DLD1 (cell line): ENCODE measurements around the gene PDLIM5.
"Not testable (repeated sequence)": the region's sequence is repeated elsewhere in the genome, so short reads cannot be mapped to it uniquely, and the experiment has no call there.

Source experiments
- in situ Hi-C: cut with HindIII; loops from 2 replicates; pipeline ENCODE4 v1.10.0; 2017; ENCODE audit warnings: low sequenced_read_pairs

PDLIM5 gene

GRCh38 chr4:94636004-94636403, 184.3 kb downstream of the PDLIM5 start:
- in situ Hi-C loops: no loop called here

GRCh38 chr4:94639298-94639697, 187.6 kb downstream of the PDLIM5 start:
- in situ Hi-C loops: no loop called here

- in situ Hi-C loops: no loop called here
Observed at GRCh38 chr4:94640151-94640550, 188.4 kb downstream of the PDLIM5 start.

DNA sequence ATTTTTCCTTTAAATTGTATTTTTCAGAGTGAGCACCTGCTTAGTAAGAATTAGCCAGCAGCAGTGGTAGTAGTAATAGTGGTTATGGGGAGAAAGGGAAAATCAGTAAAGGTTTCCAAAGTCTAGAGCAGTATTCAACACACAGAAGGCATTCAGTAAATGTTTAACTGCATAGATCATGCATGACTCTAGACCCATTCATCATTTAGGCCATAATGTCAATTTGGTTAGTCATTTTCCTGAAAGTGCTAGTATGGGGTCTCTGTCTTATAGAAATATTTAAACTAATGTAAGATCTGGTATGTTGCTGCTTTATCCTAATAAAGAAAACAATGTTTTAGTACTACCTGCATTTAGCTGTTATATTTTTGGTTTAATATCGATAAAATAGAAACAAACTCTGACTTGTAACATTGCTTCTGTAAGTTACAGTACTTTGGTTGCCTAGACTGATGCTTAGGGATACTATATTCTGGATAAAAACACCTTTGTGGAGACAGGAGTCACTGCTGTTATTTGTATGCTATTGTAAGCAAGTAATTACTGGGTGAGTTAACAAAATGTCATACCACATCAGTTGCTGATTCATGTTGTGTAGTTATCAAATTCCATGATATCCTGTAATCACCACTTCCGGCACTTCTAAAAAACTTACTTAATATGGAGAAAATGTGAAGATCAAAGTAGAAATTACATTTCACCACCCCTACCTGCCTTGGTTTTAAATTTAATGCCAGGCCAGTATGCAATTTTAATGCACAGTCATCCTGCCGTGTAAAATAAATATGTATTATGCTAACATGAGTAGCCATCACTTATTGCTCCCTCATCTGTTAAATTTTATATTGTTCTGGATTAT, 190.2 kb downstream of the PDLIM5 start:
- in situ Hi-C loops: no loop called here

DNA sequence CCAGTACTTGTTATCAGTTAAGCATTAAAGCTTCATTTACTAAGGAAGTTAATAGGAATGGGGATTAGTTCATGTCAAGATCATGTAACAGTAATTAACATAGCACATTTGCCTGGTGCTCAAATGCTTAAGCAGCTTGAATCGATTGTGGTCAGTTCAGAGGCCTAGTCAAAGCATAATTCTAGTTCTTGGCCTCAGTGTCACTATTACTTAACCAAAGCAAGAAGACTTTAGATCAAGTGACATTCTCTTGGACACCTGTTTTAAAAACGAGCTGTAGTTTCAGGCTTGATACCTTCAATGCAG, 190.8 kb downstream of the PDLIM5 start:
- in situ Hi-C loops: no loop called here

DNA sequence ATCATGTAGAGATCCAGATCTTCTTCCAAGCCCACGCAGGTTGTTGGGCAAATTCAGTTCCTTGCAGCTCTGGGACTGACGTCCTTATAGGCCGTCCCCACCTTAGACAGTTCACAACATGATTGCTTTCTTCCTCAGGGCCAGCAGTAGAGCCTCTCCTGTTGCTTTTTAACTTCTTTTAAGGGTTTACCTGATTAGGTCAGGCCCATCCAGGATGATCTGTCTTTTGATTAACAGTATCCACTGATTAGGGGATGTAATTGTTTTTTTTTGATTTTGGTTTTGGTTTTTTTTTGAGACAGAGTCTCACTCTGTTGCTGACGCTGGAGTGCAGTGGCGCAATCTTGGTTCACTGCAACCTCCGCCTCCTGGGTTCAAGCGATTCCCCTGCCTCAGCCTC, 197.0 kb downstream of the PDLIM5 start:
- in situ Hi-C loops: no loop called here

- in situ Hi-C loops: no loop called here
Observed at GRCh38 chr4:94649381-94650133, 197.8 kb downstream of the PDLIM5 start.

- in situ Hi-C loops: no loop called here
Observed at GRCh38 chr4:94650134-94650495, 198.4 kb downstream of the PDLIM5 start.

- in situ Hi-C loops: no loop called here
Observed at GRCh38 chr4:94650690-94651089, 198.9 kb downstream of the PDLIM5 start.

DNA sequence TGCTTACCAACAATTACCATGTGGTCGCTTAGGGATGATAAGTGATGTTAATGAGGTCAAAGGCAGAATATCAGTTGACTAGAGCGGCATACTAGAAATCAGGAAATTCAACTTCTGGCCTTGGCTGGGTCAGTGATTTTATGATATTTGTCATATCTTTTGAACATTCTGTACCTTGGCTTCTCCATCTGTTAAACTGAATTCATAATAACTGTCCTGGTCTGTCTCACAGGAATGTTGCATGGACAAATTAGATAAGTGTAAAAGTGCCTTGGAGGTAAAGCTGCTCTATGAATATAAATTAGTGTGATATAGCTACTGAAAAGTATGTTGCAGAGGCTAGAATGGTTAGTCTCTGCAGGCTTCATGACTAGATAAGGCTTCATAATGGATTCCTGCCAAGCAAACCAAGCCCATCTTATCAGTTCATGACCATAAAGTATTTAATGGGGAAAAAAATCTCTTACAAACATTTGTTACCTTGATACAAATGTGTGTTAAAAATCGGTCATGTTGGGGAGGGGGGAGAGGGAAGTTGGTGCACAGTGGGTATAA, 201.4 kb downstream of the PDLIM5 start:
- in situ Hi-C loops: no loop called here

- in situ Hi-C loops: no loop called here
Observed at GRCh38 chr4:94653984-94654609, 202.4 kb downstream of the PDLIM5 start.

- in situ Hi-C loops: no loop called here
Observed at GRCh38 chr4:94654714-94655113, 203.0 kb downstream of the PDLIM5 start.

GRCh38 chr4:94660614-94661013, 208.9 kb downstream of the PDLIM5 start:
- in situ Hi-C loops: no loop called here

DNA sequence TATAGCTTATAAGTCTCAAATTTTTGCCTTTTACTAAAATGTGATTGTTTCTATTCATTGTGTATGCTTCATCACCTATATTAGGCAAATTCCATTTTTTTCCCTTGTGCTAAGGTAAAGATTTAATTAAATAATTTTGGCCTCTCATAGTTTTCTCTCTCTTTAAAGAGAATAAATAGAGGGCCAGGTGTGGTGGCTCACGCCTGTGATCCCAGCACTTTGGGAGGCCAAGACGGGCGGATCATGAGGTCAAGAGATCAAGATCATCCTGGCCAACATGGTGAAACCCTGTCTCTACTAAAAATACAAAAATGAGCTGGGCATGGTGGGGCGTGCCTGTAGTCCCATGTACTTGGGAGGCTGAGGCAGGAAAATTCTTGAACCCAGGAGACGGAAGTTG, 213.3 kb downstream of the PDLIM5 start:
- in situ Hi-C loops: not testable (repeated sequence)

- in situ Hi-C loops: no loop called here
Observed at GRCh38 chr4:94665500-94666404, 214.0 kb downstream of the PDLIM5 start.

- in situ Hi-C loops: no loop called here
Observed at GRCh38 chr4:94668724-94669123, 217.0 kb downstream of the PDLIM5 start.

DNA sequence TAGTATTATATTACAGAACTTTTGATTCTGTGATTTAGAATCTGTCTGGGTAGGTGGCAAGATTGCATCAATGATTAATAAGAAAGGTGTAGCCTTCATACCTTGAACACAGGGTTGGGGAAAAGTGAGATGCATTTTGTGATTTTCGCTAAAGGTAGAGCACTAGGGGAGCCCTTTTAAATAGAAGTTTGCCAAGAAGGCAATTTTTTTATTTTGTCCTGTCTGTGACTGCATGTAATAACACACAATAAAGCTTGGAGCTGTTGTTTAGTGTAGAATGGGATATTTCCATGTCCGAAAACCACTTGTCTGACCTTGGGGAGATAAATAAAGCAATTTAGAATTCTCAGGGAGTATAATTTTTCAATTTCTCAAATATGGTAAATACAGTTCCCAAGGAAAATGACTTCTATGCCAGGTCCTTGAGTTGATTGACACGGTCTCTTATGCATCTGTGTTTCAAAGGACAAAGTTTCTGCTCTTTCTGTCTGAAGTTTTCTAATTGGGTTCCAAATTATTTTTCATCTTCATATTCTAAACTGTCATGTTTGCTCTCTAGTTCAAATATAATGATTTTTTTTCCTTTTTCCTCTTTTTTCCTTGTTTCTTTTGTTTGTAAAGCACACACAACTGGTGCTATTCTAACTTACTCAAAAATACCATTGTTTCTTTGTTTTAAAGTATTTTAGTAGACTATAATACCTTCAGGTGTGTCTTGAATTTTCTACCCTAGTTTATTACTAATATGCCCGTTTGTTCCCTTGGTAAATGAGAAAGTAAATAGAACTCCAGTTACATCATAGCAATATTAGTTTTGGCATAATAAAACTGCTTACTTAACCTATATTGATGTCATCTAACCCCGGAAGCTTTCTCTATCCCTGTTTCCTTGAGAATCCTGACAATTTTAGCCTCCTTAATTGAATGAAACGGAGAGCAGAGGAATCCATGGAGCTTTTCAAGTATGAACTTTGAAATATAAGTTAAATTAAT, 218.2 kb downstream of the PDLIM5 start:
- in situ Hi-C loops: no loop called here

DNA sequence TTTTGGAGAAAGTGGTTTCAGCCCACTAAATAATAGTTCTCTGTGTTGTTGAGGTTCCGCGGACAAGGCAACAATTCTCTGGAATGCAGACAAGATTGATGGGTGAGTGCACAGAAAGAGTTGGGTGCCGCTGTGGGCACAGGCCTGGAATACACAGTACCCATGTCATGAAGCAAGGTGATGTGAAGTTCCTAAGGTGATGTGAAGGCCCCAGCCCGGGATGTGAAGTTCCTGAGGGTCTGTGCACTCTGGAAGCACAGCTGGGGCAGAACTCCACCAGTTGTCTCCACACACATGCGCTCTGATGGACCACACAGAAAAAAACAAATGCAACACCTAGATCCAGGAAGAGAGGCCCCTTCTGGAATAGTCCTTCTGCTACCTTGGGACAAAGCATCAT, 219.4 kb downstream of the PDLIM5 start:
- in situ Hi-C loops: no loop called here

DNA sequence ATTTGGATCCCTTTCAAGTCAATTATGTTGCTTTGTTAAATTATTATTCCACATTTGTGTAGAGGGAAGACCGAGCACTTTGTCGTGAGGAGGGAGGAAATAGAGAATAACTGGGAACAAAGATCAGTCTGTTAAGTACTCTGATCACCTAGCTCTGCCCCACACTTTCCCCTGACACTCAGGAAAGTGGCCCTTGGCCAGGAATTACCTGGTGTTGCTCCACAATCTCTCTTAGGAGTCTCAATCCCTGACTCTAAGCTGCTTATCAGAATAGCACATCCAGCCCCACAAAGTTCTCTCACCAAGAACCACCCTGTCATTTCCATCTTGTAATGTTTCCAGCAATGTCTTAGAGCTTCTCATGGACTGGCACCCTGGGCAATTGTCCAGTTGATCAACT, 222.2 kb downstream of the PDLIM5 start:
- in situ Hi-C loops: no loop called here
